ENCODE measurements around the gene LRFN2. TPM values are rescaled to one million over a fixed set of nuclear protein-coding genes. Genes with fewer than 3 reads are reported as not detected.

LRFN2 gene
- total and polyA plus RNA-seq, 4 donors, result under 0.01 to 0.01 TPM; not detected in 2

DNA sequence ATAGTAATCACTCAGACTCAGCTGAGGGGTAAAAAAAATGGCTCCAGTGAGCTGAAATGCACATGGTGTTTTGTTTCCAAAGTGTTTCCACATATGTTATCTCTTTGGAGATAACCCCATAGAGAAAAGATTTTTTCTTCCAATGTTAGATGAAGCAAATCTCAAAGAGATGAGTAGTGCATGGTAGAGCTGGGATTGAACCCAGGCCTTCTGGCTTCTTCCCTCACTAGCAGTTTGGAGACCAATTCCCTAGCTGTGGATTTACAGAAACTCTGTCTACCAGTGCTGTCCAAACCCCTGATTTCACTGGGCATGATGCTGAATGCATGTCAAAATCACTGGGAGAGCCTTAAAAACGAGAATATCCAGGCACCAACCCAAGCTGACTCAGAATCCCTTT, 165.1 kb downstream of the LRFN2 start:
- Histone ChIP-seq H3K4me3 (ENCODE audit: low read depth in 1 of 3, low read length in 3 of 3) (no peak overlapping the region), H3K9me3 (ENCODE audit: control insufficient read depth in 4 of 4, low read length in 3 of 4) (no peaks in the 10 kb centered on the region), H3K4me1 (ENCODE audit: control insufficient read depth in 4 of 4, insufficient read depth in 4 of 4, low read length in 3 of 4) (no peaks in the 10 kb centered on the region), H3K27me3 (ENCODE audit: control insufficient read depth in 4 of 4, insufficient read depth in 4 of 4, low read length in 3 of 4) (no peaks in the 10 kb centered on the region), H3K27ac (ENCODE audit: low read depth in 1 of 2, low read length in 2 of 2) (no peak overlapping the region), H3K9ac (ENCODE audit: low read depth in 1 of 2, low read length in 2 of 2) (no peak overlapping the region), H3K36me3 (ENCODE audit: control insufficient read depth in 4 of 4, insufficient read depth in 3 of 4, low read depth in 1 of 4, low read length in 3 of 4) (no peaks in the 10 kb centered on the region)
- no peak for DNase-seq (ENCODE audit: low spot score)
- WGBS, result 60% methylated on average over 1 of the region's 1 CpG
- TF ChIP-seq HNF4A (conservative IDR thresholded peaks at IDR 0.05), result no peak
- TF ChIP-seq, protein P1, sequence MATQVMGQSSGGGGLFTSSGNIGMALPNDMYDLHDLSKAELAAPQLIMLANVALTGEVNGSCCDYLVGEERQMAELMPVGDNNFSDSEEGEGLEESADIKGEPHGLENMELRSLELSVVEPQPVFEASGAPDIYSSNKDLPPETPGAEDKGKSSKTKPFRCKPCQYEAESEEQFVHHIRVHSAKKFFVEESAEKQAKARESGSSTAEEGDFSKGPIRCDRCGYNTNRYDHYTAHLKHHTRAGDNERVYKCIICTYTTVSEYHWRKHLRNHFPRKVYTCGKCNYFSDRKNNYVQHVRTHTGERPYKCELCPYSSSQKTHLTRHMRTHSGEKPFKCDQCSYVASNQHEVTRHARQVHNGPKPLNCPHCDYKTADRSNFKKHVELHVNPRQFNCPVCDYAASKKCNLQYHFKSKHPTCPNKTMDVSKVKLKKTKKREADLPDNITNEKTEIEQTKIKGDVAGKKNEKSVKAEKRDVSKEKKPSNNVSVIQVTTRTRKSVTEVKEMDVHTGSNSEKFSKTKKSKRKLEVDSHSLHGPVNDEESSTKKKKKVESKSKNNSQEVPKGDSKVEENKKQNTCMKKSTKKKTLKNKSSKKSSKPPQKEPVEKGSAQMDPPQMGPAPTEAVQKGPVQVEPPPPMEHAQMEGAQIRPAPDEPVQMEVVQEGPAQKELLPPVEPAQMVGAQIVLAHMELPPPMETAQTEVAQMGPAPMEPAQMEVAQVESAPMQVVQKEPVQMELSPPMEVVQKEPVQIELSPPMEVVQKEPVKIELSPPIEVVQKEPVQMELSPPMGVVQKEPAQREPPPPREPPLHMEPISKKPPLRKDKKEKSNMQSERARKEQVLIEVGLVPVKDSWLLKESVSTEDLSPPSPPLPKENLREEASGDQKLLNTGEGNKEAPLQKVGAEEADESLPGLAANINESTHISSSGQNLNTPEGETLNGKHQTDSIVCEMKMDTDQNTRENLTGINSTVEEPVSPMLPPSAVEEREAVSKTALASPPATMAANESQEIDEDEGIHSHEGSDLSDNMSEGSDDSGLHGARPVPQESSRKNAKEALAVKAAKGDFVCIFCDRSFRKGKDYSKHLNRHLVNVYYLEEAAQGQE (IDR thresholded peaks at IDR 0.05), result no peak
- TF ChIP-seq EGR1 (IDR thresholded peaks at IDR 0.05; ENCODE audit: low read depth in 2 of 2), result no peak
- TF ChIP-seq RAD21 (IDR thresholded peaks at IDR 0.05), result no peak
- TF ChIP-seq YY1 (IDR thresholded peaks at IDR 0.05), result no peak
- TF ChIP-seq, protein P2, sequence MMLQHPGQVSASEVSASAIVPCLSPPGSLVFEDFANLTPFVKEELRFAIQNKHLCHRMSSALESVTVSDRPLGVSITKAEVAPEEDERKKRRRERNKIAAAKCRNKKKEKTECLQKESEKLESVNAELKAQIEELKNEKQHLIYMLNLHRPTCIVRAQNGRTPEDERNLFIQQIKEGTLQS (IDR thresholded peaks at IDR 0.05), result no peak
- no peak for TF ChIP-seq NR2F2 (IDR thresholded peaks at IDR 0.05)
- TF ChIP-seq, protein P3, sequence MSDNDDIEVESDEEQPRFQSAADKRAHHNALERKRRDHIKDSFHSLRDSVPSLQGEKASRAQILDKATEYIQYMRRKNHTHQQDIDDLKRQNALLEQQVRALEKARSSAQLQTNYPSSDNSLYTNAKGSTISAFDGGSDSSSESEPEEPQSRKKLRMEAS (IDR thresholded peaks at IDR 0.05), result no peak
- TF ChIP-seq, protein P4, sequence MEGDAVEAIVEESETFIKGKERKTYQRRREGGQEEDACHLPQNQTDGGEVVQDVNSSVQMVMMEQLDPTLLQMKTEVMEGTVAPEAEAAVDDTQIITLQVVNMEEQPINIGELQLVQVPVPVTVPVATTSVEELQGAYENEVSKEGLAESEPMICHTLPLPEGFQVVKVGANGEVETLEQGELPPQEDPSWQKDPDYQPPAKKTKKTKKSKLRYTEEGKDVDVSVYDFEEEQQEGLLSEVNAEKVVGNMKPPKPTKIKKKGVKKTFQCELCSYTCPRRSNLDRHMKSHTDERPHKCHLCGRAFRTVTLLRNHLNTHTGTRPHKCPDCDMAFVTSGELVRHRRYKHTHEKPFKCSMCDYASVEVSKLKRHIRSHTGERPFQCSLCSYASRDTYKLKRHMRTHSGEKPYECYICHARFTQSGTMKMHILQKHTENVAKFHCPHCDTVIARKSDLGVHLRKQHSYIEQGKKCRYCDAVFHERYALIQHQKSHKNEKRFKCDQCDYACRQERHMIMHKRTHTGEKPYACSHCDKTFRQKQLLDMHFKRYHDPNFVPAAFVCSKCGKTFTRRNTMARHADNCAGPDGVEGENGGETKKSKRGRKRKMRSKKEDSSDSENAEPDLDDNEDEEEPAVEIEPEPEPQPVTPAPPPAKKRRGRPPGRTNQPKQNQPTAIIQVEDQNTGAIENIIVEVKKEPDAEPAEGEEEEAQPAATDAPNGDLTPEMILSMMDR (IDR thresholded peaks at IDR 0.05; ENCODE audit: low read depth, low read length, missing input control), result no peak
- TF ChIP-seq, protein P5, sequence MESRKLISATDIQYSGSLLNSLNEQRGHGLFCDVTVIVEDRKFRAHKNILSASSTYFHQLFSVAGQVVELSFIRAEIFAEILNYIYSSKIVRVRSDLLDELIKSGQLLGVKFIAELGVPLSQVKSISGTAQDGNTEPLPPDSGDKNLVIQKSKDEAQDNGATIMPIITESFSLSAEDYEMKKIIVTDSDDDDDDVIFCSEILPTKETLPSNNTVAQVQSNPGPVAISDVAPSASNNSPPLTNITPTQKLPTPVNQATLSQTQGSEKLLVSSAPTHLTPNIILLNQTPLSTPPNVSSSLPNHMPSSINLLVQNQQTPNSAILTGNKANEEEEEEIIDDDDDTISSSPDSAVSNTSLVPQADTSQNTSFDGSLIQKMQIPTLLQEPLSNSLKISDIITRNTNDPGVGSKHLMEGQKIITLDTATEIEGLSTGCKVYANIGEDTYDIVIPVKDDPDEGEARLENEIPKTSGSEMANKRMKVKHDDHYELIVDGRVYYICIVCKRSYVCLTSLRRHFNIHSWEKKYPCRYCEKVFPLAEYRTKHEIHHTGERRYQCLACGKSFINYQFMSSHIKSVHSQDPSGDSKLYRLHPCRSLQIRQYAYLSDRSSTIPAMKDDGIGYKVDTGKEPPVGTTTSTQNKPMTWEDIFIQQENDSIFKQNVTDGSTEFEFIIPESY (IDR thresholded peaks at IDR 0.05), result no peak
- TF ChIP-seq JUND (IDR thresholded peaks at IDR 0.05), result no peak
- TF ChIP-seq HNF4G (IDR thresholded peaks at IDR 0.05), result no peak
- TF ChIP-seq GABPA (IDR thresholded peaks at IDR 0.05 in 1 of 2, conservative IDR thresholded peaks at IDR 0.05 in 1 of 2), result no peak

DNA sequence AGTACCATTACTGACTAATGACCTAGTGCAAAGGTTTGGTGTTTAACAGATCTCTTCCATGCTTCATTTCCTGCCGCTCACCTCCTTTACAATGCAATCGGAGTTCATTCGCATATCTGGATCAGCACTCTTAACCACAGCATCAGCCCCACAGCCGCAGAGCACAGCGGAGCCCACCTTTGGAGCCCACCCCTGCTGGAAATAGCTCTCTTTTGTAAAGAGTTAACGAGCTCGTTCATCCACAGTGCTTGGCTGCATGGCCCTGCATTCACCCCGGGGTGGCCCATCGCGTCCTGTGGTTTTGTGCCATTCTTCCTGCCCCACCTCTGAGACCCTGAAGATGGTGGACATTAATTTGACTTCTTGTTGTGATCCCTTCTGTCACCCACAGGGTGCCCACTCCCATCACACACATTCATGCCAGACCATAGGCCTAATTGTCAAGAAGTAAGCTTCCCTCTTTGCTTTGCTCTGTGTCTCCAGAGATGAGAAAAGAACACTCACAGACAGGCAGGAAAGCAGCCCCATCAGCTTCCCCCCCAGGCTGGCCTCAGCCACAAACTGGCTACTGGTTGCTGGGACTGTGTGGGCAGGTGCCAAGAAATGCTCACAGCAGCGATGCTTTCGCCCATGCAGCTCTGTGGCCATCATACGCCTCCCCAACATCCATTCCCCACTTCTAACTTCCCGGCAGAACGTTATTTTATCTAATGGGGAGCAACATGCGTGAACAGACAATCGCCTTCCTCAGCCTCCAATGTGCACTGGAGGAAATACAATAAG, 167.0 kb downstream of the LRFN2 start:
- H3K4me1 ChIP-seq (ENCODE audit: control insufficient read depth in 4 of 4, insufficient read depth in 4 of 4, low read length in 3 of 4), result no peaks in the 10 kb centered on the region
- DNase-seq (ENCODE audit: low spot score), result no peak
- H3K9ac ChIP-seq (ENCODE audit: low read depth in 1 of 2, low read length in 2 of 2), result no peak overlapping the region
- H3K9me3 ChIP-seq (ENCODE audit: control insufficient read depth in 4 of 4, low read length in 3 of 4), result no peaks in the 10 kb centered on the region
- TF ChIP-seq GABPA (IDR thresholded peaks at IDR 0.05 in 1 of 2, conservative IDR thresholded peaks at IDR 0.05 in 1 of 2), result no peak
- no peak for TF ChIP-seq TAF1 (conservative IDR thresholded peaks at IDR 0.05)
- no peak for TF ChIP-seq EGR1 (IDR thresholded peaks at IDR 0.05; ENCODE audit: low read depth in 2 of 2)
- TF ChIP-seq, protein P3 (IDR thresholded peaks at IDR 0.05), result no peak
- no peak for TF ChIP-seq HNF4G (IDR thresholded peaks at IDR 0.05)
- no peak for TF ChIP-seq NR2F2 (IDR thresholded peaks at IDR 0.05)
- no peak for TF ChIP-seq HNF4A (conservative IDR thresholded peaks at IDR 0.05)
- TF ChIP-seq, protein P1 (IDR thresholded peaks at IDR 0.05), result no peak
- no peak for TF ChIP-seq YY1 (IDR thresholded peaks at IDR 0.05)
- TF ChIP-seq, protein P4 (IDR thresholded peaks at IDR 0.05; ENCODE audit: low read depth, low read length, missing input control), result no peak
- no peak for TF ChIP-seq SP1 (IDR thresholded peaks at IDR 0.05)
- WGBS, result 90% methylated on average over 17 of the region's 17 CpGs
- H3K4me3 ChIP-seq (ENCODE audit: low read depth in 1 of 3, low read length in 3 of 3), result no peak overlapping the region
- no peaks in the 10 kb centered on the region for H3K36me3 ChIP-seq (ENCODE audit: control insufficient read depth in 4 of 4, insufficient read depth in 3 of 4, low read depth in 1 of 4, low read length in 3 of 4)
- H3K27me3 ChIP-seq (ENCODE audit: control insufficient read depth in 4 of 4, insufficient read depth in 4 of 4, low read length in 3 of 4), result no peaks in the 10 kb centered on the region
- no peak overlapping the region for H3K27ac ChIP-seq (ENCODE audit: low read depth in 1 of 2, low read length in 2 of 2)
